ENCODE data around the gene FRA10AC1. TPM values are rescaled to one million over a fixed set of nuclear protein-coding genes. Genes with fewer than 3 reads are reported as not detected.
A peak's percentile ranks its signal among the peaks of the same experiment; 100 is the strongest.

FRA10AC1 gene
- 10 to 100 TPM in 7 of 10 donors, 1 to 10 TPM in 3; 7.7 to 24.5 (median 15.5) TPM for total RNA-seq
- polyA plus RNA-seq: 10 to 100 TPM in 1 of 2 donors, 1 to 10 TPM in 1; 8.2 to 23.7 TPM
- long read RNA-seq, donor 1, full-length matches to known transcripts: 25 of 49 reads
- long read RNA-seq, donor 1, partial matches to known transcripts: 13 of 49 reads
- long read RNA-seq, donor 1, other reads (novel, unspliced or antisense): 11 of 49 reads
- long read RNA-seq, donor 2, transcript FRA10AC1-201 (14 exons, 3,089 nt): major isoform, 10 of 25 reads
- long read RNA-seq, donor 2, partial matches to known transcripts: 8 of 25 reads
- long read RNA-seq, donor 2, other reads (novel, unspliced or antisense): 7 of 25 reads
- long read RNA-seq, donor 3, partial matches to known transcripts: 3 of 12 reads
- long read RNA-seq, donor 3, other reads (novel, unspliced or antisense): 6 of 12 reads

DNA sequence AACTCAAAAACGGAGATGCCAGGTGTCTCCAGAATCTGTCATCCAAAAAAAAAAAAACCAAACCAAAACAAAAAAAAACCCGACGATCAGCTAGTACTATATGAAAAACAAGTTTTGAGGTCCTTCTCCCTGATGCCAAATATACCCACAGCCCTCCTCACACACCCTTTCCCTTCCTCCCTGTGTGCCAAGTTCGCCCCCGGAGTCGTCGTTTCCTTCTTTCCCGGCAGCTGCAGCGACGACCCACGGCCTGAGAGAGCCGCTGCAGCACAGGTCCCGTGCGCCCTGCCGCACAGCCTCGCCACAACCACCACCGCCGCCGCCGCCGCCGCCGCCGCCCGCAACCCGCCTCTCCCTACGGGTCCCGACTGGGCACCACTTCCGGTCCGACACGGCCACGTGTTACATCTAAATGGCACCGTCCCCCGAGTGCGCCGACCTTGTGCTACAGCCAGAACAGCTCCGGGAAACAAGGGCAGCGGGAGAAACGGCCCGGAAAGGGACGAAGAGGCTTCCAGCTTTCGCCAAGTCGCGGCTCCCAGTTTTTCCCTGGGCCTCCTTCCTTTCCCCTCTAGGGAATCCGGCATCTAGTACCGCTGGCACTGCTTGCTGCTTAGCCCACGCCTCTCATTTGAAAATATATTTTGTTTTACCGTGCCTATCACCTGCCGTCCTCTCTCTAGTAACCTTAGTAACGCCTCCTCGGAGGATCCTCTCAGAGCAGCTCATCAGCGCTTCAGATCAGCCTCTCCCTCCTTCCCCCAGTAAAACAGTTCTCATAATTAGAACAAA, at the start of gene FRA10AC1:
Gene FRA10AC1 (minus strand): TSS at position 383 of the 792 bp plus-strand sequence. CDS start 2,486 bp downstream, outside the sequence.
- ATAC-seq (peak; percentile 98 to 100 (median 98)), DNase-seq (peak; percentile 92 to 93)
- 0% methylated on average over 52 of the region's 52 CpGs for WGBS, 2 donors
- Histone ChIP-seq H3K36me3 (peaks cover 0 to 27% (median 19%) of the 10 kb centered on the region in 9 donors), H3K4me1 (peaks cover 0 to 27% (median 15%) of the 10 kb centered on the region in 9 donors), H3K27me3 (no peaks in the 10 kb centered on the region), H3K27ac (peak within 1 kb of the TSS; percentile 42 to 95 (median 85)), H3K9me3 (no peaks in the 10 kb centered on the region), H3K4me3 (peak within 1 kb of the TSS; percentile 49 to 93 (median 70))
- peak in 7 of 9 donors; percentile 11 to 66 (median 51) for TF ChIP-seq CTCF (IDR thresholded peaks at IDR 0.05)
- intact Hi-C loops (cut with DNase I): loop anchor here in 5 of 10 donors (5.0 to 10.0 kb wide), 2 partner anchors 112 to 115 kb away; no protein-coding TSS in a partner anchor

- no peaks in the 10 kb centered on the region for H3K36me3 ChIP-seq
- ATAC-seq (peak in 2 of 8 donors; percentile 55 to 78), DNase-seq (no peak)
- H3K27ac ChIP-seq: no peak overlapping the region
- 7 to 10% methylated on average over 5 of the region's 5 CpGs for WGBS, 2 donors
- intact Hi-C loops (cut with DNase I): no loop called here
- H3K9me3 ChIP-seq: no peaks in the 10 kb centered on the region
- H3K27me3 ChIP-seq: peaks cover 0 to 23% (median 10%) of the 10 kb centered on the region in 7 donors
- H3K4me1 ChIP-seq: peaks cover 0 to 17% (median 3%) of the 10 kb centered on the region in 9 donors
- TF ChIP-seq CTCF (IDR thresholded peaks at IDR 0.05): no peak
- H3K4me3 ChIP-seq: peak overlapping the region in 3 of 10 donors; percentile 15 to 33 (median 18)
Observed at GRCh38 chr10:93751832-93752231, 49.4 kb upstream of the FRA10AC1 start.

GRCh38 chr10:93751124-93751523, 48.7 kb upstream of the FRA10AC1 start:
- ATAC-seq (no peak), DNase-seq (no peak)
- intact Hi-C loops (cut with DNase I): no loop called here
- TF ChIP-seq CTCF (IDR thresholded peaks at IDR 0.05): no peak
- Histone ChIP-seq H3K4me3 (no peak overlapping the region), H3K27me3 (peaks cover 0 to 16% (median 9%) of the 10 kb centered on the region in 7 donors), H3K36me3 (no peaks in the 10 kb centered on the region), H3K27ac (no peak overlapping the region), H3K4me1 (peaks cover 0 to 24% (median 4%) of the 10 kb centered on the region in 9 donors), H3K9me3 (no peaks in the 10 kb centered on the region)
- WGBS, 2 donors: 47% methylated on average over 7 of the region's 7 CpGs

- Histone ChIP-seq H3K4me3 (no peak overlapping the region), H3K27me3 (peaks cover 0 to 11% (median 9%) of the 10 kb centered on the region in 7 donors), H3K4me1 (peaks cover 0 to 25% (median 4%) of the 10 kb centered on the region in 9 donors), H3K27ac (no peak overlapping the region), H3K9me3 (no peaks in the 10 kb centered on the region), H3K36me3 (no peaks in the 10 kb centered on the region)
- WGBS, 2 donors: 31 to 39% methylated on average over 5 of the region's 5 CpGs
- DNase-seq (no peak), ATAC-seq (peak in 1 of 8 donors; percentile 39)
- TF ChIP-seq CTCF (IDR thresholded peaks at IDR 0.05): no peak
- intact Hi-C loops (cut with DNase I): loop anchor here in 1 of 10 donors (2.0 kb wide), 1 partner anchor 67 kb away; no protein-coding TSS in a partner anchor
Observed at GRCh38 chr10:93749218-93749799, 46.9 kb upstream of the FRA10AC1 start.
